SH-SY5Y (cell line): ENCODE data around the gene SERPINB6.

Experiments
- GATA2 ChIP-seq: IDR thresholded peaks from 2 replicates; pipeline ENCODE4 v1.6.1; 2011; ENCODE audit warnings: mild to moderate bottlenecking, low read depth, low read length
- GATA3 ChIP-seq: IDR thresholded peaks from 2 replicates; pipeline ENCODE4 v1.6.1; 2011; ENCODE audit warnings: low read depth, mild to moderate bottlenecking, low read length, moderate library complexity

DNA sequence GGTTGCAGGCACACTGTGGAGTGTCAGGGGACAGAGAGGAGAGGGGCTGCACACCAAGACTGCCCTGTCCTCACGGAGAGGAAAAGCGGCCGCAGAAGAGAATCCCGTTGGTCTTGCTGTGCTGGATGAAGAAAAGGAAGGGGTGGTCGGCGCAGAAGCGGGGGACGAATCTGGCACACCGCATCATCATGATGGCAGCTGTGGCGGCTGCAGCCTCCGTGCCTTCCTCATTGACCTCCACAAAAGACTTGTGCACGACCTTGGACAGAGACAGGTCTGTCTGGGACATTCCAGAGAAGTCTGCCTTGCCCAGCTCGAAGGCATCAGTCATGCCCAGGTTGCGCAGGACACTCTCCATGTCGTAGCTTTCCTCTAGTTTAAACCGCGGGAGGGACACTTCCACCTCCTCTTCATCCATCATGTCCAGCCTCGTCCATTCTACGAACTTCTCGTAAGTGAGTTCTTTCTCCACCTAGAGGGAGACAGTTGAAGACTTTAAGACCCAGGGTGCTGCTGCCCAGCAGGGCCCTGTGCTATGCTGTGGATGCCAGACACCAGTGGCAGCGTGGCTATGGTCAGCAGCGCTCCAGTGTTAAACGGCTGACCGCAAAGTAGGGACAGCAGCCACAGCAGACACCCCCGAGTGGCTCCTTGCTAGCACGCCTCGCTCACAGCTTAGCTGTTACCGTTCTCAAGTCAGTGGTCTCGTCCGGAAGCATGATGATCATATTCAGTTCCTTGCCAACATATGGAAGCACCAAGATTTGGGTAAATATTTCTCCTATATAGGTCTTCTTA is 22.9 kb downstream of the SERPINB6 start:
- TF ChIP-seq GATA2, result no peak
- no peak for TF ChIP-seq GATA3
